Activated gamma-delta T cell treated with anti-CD3 and anti-CD28 coated beads, Interleukin-2, amount 50 U/mL, for 16 hours (primary cell): Measurements from ENCODE around the gene SAMD4A.

Experiments used
- DNase-seq: peaks from one replicate; pipeline ENCODE4 v3.0.0-alpha.2; 2020; ENCODE audit warnings: low read depth

The SAMD4A gene

GRCh38 chr14:54834727-54835126 lies 267.8 kb downstream of the SAMD4A start:
- DNase-seq, result no peak

GRCh38 chr14:54836231-54836630 lies 269.3 kb downstream of the SAMD4A start:
- DNase-seq, result no peak

GRCh38 chr14:54837508-54838149 lies 270.7 kb downstream of the SAMD4A start:
- no peak for DNase-seq

- DNase-seq, result no peak
Measured at GRCh38 chr14:54838931-54839512, 272.1 kb downstream of the SAMD4A start.

GRCh38 chr14:54839701-54840119 lies 272.8 kb downstream of the SAMD4A start:
- no peak for DNase-seq

- no peak for DNase-seq
Measured at GRCh38 chr14:54840336-54840735, 273.4 kb downstream of the SAMD4A start.

GRCh38 chr14:54840798-54841197 lies 273.9 kb downstream of the SAMD4A start:
- DNase-seq, result no peak
